Kasumi-1 (cell line): Measurements from ENCODE around the gene OXLD1.

ENCODE experiments used
- DNase-seq, 2 experiments: peaks; one replicate each; lab custom pipeline; 2025; lab: John Stamatoyannopoulos, UW

OXLD1 gene

DNA sequence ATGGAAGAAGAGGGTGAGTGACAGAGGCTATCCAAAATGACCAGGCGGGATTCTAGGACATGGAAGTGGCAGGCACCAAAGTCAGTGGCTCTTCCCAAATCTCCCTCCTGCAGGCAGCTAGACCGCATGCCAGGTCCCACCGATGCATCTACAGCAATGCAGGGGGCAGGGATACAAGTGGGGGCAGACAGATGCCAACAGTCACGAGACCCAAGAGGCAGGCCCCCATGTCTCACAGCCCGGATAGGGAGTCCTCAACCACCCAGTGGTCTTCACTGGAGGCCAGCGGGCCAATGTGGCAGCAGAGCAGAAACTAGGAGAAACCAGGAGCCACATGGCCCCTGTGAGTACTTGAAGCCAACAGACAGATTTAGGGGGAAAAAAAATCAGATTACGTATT is 49.5 kb downstream of the OXLD1 start:
- no peak for DNase-seq

DNA sequence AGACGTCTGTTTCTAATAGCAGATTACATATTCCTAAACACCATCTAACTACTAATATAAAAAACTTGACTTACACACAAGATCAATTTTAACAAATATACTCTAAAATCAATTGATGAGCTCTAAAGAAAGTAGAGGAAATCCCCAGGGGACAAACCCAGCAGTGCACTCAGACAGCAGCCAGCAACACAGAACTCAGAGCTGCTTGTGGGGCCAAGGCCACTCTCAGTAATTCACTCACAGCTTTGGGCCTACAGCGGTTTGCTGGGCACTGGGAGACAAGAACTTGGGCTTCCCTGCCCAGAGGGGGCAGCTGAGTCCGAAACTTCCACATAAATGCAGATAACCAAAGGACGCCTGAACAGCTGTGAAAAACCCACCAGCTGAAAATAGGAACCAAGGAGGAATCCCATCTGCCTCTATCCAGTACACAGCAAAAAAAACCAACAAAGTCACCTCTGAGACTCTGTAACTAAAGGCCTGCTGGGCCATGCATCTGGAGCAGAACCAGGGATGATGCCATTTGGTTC is 50.9 kb downstream of the OXLD1 start:
- DNase-seq = no peak
